Suprapubic skin (tissue), 4 donors: ENCODE measurements around the gene STK17B. TPM values are rescaled to one million over a fixed set of nuclear protein-coding genes. Genes with fewer than 3 reads are reported as not detected.

Experiments used
- DNase-seq, 2 donors: peaks; one replicate each; pipeline ENCODE4 v3.0.0-alpha.2; 2019; ENCODE audit warnings: low spot score in 2 of 2
- H3K27ac ChIP-seq: fragments of 200-600 bp; sonication (generic); one replicate; pipeline ENCODE4 v1.5.1; 2019
- H3K27me3 ChIP-seq: fragments of 200-600 bp; sonication (generic); one replicate; pipeline ENCODE4 v1.5.1; 2019
- H3K36me3 ChIP-seq: fragments of 200-600 bp; sonication (generic); one replicate; pipeline ENCODE4 v1.5.1; 2019
- H3K4me1 ChIP-seq: fragments of 200-600 bp; sonication (generic); one replicate; pipeline ENCODE4 v1.5.1; 2019
- H3K4me3 ChIP-seq: fragments of 200-600 bp; sonication (generic); one replicate; pipeline ENCODE4 v1.5.1; 2019; ENCODE audit warnings: mild to moderate bottlenecking
- H3K9me3 ChIP-seq: fragments of 200-600 bp; sonication (generic); one replicate; pipeline ENCODE4 v1.5.1; 2019
- CTCF ChIP-seq, 2 donors: fragments of 200-600 bp in 1 of 2; fragments of 450-650 bp in 1 of 2; sonication (generic) in 1 of 2; IDR thresholded peaks; one replicate each; pipeline ENCODE4 v1.5.1; 2016 to 2019; ENCODE audit warnings: antibody characterized with exemption in 2 of 2, mild to moderate bottlenecking in 1 of 2, moderate library complexity in 1 of 2
- EP300 ChIP-seq: sonication (generic); formaldehyde crosslinking; IDR thresholded peaks from one replicate; pipeline ENCODE4 v1.6.1; 2017; ENCODE audit warnings: antibody characterized with exemption
- POLR2A ChIP-seq, 2 donors: fragments of 450-650 bp; IDR thresholded peaks; one replicate each; pipeline ENCODE4 v1.6.1; 2017; ENCODE audit warnings: antibody characterized with exemption in 2 of 2, mild to moderate bottlenecking in 2 of 2, moderate library complexity in 2 of 2
- POLR2AphosphoS5 ChIP-seq, 3 donors: sonication (generic); formaldehyde crosslinking; IDR thresholded peaks; one replicate each; pipeline ENCODE4 v1.6.1; 2017; ENCODE audit warnings: antibody characterized with exemption in 3 of 3
- WGBS: methylation state at CpG from one replicate; pipeline ENCODE4 v1.1.5; 2018; 5-methylcytosine and 5-hydroxymethylcytosine counted together
- total RNA-seq, 4 donors: library from RNA; depleted of rRNA; stranded (reverse); fragments of >200 nt; gene quantifications; one replicate each; pipeline ENCODE4 v1.1.0, GENCODE V29; 2016

Gene STK17B
- total RNA-seq, 4 donors from 2014 or later: 23.2 to 47.2 (median 37.6) TPM

GRCh38 chr2:196205011-196205766 lies 33.8 kb upstream of the STK17B start:
- H3K27ac ChIP-seq: no peak overlapping the region
- H3K9me3 ChIP-seq: no peaks in the 10 kb centered on the region
- no peaks in the 10 kb centered on the region for H3K36me3 ChIP-seq
- H3K4me3 ChIP-seq: no peak overlapping the region
- no peaks in the 10 kb centered on the region for H3K27me3 ChIP-seq
- no peak for TF ChIP-seq CTCF (IDR thresholded peaks at IDR 0.05)
- no peak for TF ChIP-seq POLR2AphosphoS5 (IDR thresholded peaks at IDR 0.05)
- no peak for TF ChIP-seq POLR2A (IDR thresholded peaks at IDR 0.05)
- TF ChIP-seq EP300: no peak
- H3K4me1 ChIP-seq: peaks cover 19% of the 10 kb centered on the region
- DNase-seq: no peak
- 71% methylated on average over 5 of the region's 5 CpGs for WGBS

GRCh38 chr2:196201229-196202009 lies 30.0 kb upstream of the STK17B start:
- no peak overlapping the region for H3K27ac ChIP-seq
- no peaks in the 10 kb centered on the region for H3K36me3 ChIP-seq
- H3K27me3 ChIP-seq: no peaks in the 10 kb centered on the region
- H3K4me1 ChIP-seq: peaks cover 11% of the 10 kb centered on the region
- 66% methylated on average over 5 of the region's 5 CpGs for WGBS
- no peak overlapping the region for H3K4me3 ChIP-seq
- no peaks in the 10 kb centered on the region for H3K9me3 ChIP-seq
- TF ChIP-seq POLR2AphosphoS5 (IDR thresholded peaks at IDR 0.05) (no peak), CTCF (IDR thresholded peaks at IDR 0.05) (no peak), POLR2A (IDR thresholded peaks at IDR 0.05) (no peak), EP300 (no peak)
- no peak for DNase-seq

- TF ChIP-seq POLR2AphosphoS5 (IDR thresholded peaks at IDR 0.05) (no peak), EP300 (no peak), POLR2A (IDR thresholded peaks at IDR 0.05) (no peak), CTCF (IDR thresholded peaks at IDR 0.05) (no peak)
- no peak for DNase-seq
- no peak overlapping the region for H3K27ac ChIP-seq
These were observed 29.2 kb upstream of the STK17B start for GRCh38 chr2:196200557-196200956.

GRCh38 chr2:196195758-196196157 lies 24.4 kb upstream of the STK17B start:
- H3K4me3 ChIP-seq: no peak overlapping the region
- H3K27ac ChIP-seq: no peak overlapping the region
- 92% methylated on average over 4 of the region's 4 CpGs for WGBS
- no peaks in the 10 kb centered on the region for H3K27me3 ChIP-seq
- H3K9me3 ChIP-seq: no peaks in the 10 kb centered on the region
- no peak for DNase-seq
- no peaks in the 10 kb centered on the region for H3K36me3 ChIP-seq
- H3K4me1 ChIP-seq: no peaks in the 10 kb centered on the region
- TF ChIP-seq POLR2AphosphoS5 (IDR thresholded peaks at IDR 0.05) (no peak), POLR2A (IDR thresholded peaks at IDR 0.05) (no peak), EP300 (no peak), CTCF (IDR thresholded peaks at IDR 0.05) (no peak)

More at GRCh38 chr2:196200557-196200956, 29.2 kb upstream of the STK17B start:
- H3K4me1 ChIP-seq: peaks cover 2% of the 10 kb centered on the region
- no peak overlapping the region for H3K4me3 ChIP-seq
- H3K9me3 ChIP-seq: no peaks in the 10 kb centered on the region
- H3K36me3 ChIP-seq: no peaks in the 10 kb centered on the region
- 91% methylated on average over 2 of the region's 2 CpGs for WGBS
- no peaks in the 10 kb centered on the region for H3K27me3 ChIP-seq

GRCh38 chr2:196195302-196195701 lies 23.9 kb upstream of the STK17B start:
- 61% methylated on average over 5 of the region's 5 CpGs for WGBS
- H3K4me3 ChIP-seq: no peak overlapping the region
- no peaks in the 10 kb centered on the region for H3K9me3 ChIP-seq
- H3K27me3 ChIP-seq: no peaks in the 10 kb centered on the region
- no peaks in the 10 kb centered on the region for H3K4me1 ChIP-seq
- H3K27ac ChIP-seq: no peak overlapping the region
- no peak for TF ChIP-seq CTCF (IDR thresholded peaks at IDR 0.05)
- TF ChIP-seq EP300: no peak
- no peak for TF ChIP-seq POLR2A (IDR thresholded peaks at IDR 0.05)
- TF ChIP-seq POLR2AphosphoS5 (IDR thresholded peaks at IDR 0.05): no peak
- H3K36me3 ChIP-seq: no peaks in the 10 kb centered on the region
- DNase-seq: no peak
